HG02571 (cell line): ENCODE results near the gene SLC6A7.

Experiments used
- ATAC-seq: cut with Tn5 transposase; IDR thresholded peaks from one replicate; pipeline ENCODE4 v1.9.1; 2021; ENCODE audit warnings: mild to moderate bottlenecking, moderate library complexity; ENCODE audit not compliant: unreplicated experiment

The SLC6A7 gene

DNA sequence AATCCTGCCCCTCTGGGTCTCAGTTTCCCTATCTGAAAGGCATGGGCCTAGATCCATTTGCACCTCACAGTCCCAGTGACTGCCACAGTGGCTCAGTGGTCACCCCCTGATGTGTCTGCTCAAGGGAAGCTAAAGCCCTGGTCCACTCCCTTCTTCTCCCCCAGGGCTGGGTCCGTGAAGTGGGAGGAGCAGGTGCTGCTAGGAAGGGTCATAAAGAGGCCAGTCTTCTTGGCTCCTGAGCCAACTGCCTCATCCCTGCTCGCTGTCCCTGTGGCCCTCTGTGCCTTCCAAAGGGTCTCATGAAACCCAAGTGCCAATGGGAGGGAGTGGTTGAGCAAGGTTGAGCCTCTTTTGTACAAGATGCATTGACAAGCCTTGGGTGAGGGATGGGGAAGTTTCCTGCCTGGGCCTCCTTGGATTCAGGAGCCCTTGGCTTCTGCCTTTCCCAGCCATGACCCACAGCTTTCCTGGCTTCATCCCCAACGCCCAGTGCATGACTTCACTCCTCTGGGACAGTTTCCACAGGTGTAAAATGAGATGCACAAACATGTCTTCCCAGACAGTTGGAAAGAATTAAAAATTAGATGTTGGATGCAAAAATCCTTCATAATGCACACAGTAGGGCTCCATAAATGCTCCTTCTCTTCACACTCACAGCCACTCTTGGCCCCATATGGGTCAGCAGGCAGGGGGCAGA, 1.6 kb upstream of the SLC6A7 start:
- no peak for ATAC-seq

GRCh38 chr5:150189326-150189725, 536 bp upstream of the SLC6A7 start:
- no peak for ATAC-seq

DNA sequence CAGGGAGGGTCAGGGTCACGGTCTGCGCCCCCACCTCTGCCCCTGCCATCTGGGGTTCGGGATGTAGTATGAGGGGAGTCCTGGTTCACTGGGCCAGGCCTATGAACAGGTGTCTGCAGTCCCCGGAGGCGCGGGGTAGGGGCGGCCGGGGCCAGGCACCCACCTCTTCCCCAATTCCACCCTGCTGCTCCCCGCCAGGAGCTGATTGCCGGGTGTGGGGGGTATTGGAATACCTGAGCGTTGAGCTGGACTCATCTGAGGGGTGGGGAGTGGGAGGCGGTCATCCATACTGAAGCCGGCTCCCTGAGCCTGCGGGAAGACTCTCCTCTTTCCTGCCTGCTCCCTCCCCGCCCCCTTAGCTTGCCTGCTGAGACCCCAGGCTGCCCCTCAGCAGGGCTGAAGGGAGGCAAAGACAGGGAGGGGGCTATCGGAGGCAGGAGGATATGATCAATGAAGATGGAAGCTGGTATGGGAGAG, 679 bp downstream of the SLC6A7 start:
- no peak for ATAC-seq

GRCh38 chr5:150190987-150191386, 1.1 kb downstream of the SLC6A7 start:
- ATAC-seq = no peak

- no peak for ATAC-seq
These were observed 2.6 kb downstream of the SLC6A7 start for GRCh38 chr5:150192462-150192861.

- ATAC-seq = no peak
These were observed 6.0 kb downstream of the SLC6A7 start for GRCh38 chr5:150195736-150196485.

- ATAC-seq = no peak
These were observed 6.7 kb downstream of the SLC6A7 start for GRCh38 chr5:150196514-150196913.

DNA sequence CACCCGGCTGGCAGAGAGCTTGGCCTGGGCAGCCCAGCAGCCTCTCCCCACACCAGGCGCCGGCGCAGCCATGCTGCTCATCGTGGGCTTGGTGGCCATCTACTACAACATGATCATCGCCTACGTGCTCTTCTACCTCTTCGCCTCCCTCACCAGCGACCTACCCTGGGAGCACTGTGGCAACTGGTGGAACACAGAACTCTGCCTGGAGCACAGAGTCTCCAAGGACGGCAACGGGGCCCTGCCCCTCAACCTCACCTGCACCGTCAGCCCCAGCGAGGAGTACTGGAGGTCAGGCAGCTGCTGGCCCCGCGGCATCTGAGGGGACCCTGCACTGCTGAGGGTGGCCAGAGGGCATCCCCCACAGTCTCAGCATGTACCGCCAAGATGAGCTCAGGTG, 7.1 kb downstream of the SLC6A7 start:
- ATAC-seq = no peak

DNA sequence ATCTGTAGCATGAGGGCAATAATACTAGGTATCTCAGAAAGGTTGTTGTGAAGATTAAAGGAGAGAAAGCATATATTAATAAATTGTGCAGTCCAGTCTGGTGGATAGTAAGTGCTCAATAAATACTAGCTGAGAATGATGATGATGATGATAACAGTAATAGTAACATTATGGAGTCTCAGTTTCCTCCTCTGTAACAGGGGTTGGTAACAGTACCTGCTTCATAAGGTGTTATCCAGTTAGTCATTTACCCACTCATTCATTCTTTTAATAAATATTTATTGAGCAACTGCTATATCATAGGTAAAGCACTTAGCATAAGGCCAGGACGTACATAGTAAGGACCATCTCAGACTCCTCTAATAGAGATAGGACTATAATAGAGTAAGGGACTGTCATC, 7.6 kb downstream of the SLC6A7 start:
- no peak for ATAC-seq

DNA sequence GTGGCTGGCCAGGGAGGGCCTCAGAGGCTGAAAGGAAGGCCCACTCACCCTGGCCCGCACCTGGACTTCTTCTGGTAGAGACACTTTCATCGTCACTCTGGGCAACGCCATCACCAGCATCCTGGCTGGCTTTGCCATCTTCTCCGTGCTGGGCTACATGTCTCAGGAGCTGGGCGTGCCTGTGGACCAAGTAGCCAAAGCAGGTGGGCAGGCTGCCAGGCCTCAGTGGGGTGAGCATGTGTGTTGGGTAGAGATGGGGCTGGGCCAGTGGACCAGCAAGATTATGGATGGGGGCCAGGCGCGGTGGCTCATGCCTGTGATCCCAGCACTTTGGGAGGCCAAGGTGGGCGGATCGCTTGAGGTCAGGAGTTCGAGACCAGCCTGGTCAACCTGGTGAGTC, 12.6 kb downstream of the SLC6A7 start:
- ATAC-seq = no peak

DNA sequence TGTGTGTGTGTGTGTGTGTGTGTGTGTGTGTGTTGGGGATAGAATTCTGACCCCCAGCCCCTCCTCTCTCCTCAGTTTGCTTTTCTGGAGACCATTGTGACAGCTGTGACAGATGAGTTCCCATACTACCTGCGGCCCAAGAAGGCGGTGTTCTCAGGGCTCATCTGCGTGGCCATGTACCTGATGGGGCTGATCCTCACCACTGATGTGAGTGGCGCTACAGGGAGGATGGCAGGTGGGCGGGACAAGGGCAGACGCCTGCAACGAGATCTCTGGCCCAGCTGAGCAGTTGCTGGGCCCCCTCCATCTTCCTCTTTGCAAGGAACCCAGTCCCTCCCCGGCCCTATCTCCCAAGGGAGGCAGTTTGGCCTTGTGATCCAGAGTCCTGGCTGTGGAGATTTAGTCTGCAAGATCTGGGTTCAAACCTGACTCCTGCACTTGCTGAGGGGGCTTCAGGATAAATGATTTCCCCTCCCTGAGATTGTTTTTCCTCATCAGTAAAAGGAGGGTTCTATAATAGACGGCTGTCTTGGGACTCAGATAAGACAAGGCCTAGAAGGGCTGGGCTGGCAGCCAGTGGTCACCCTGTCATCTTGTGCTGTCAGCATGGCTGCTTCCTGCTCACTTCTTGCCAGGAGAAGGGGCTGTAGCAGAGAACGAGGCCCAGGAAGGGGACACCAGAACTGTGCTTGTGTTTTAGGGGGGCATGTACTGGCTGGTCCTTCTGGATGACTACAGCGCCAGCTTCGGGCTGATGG, 14.1 kb downstream of the SLC6A7 start:
- no peak for ATAC-seq

GRCh38 chr5:150204590-150204960, 14.7 kb downstream of the SLC6A7 start:
- ATAC-seq = no peak

- ATAC-seq = no peak
These were observed 16.4 kb downstream of the SLC6A7 start for GRCh38 chr5:150206098-150206778.

DNA sequence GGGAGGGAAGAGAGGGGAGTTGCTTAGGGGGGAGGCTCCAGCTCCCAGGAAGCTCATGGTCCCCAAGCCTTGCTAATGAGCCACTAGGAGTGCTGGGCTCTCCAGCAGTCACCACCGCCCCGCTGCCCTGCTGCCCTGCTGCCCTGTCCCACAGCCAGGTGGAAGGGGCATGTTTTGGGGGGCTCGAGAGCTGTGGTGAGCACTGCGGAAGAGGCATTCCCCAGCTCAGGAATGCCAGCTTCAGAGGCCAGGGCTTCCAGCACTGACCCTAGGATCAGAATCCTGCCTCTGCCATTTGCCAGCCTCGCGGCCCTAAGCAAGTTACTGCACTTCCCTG, 16.9 kb downstream of the SLC6A7 start:
- ATAC-seq = no peak

DNA sequence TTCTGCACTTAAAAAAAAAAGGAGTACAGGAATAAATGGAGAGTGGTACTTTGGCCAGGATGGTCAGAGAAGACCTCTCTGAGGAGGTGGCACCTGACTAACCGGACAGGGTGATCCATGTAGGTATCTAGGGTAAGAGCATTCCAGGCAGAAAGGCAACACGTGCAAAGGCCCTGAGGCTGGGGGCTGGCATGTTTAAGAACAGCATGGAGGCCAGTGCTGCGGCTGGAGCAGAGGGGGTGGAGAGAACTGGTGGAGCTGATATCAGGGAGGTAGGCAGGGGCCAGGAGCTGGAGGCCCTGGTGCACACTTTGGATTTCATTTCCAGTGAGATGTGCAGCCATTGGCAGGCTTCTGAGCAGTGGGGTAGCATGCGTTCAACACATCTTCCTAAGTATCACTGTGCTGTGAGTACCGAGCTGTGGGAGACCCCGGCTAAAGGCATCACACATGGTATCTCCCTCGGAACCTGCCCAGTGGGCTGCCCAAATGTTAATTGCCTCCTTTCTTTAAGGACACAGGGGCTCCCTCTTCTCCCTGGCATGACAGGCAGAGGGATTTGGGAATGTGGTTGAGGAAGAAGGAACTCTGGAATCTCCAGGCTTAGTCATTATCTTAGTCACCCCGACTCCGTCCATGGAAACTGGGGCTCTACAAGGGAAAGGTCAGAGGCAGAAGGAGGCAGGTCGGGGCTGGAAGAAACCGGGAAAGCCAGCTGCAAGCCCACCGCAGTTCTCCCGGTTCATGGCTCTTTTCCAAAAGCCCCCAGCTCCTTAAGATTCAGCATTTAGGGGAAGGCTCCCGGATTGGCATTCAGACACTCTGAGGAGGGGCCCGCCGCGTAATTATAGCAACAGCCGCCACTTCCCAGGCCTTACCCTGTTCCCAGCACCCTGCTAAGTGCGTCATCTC, 18.6 kb downstream of the SLC6A7 start:
- no peak for ATAC-seq

DNA sequence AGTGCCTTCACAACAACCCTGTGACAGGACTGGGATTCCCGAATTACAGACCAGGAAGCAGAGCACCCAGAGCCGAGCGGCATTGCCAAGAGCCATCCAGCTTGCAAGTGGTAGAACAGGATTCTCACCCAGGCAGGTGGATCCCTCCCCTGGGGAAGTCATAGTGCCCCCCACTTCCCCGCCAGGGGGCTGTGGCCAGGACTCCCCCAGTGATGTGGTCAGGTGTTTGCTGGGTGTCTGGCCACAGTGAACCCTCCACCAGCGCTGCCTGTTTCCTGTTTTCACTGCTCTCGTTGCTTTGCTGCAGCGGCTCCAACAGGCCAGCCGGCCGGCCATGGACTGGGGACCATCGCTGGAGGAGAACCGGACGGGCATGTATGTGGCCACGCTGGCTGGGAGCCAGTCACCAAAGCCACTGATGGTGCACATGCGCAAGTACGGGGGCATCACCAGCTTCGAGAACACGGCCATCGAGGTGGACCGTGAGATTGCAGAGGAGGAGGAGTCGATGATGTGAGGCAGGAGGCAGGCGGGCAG, 19.3 kb downstream of the SLC6A7 start:
- no peak for ATAC-seq

GRCh38 chr5:150210644-150211043, 20.8 kb downstream of the SLC6A7 start:
- no peak for ATAC-seq

DNA sequence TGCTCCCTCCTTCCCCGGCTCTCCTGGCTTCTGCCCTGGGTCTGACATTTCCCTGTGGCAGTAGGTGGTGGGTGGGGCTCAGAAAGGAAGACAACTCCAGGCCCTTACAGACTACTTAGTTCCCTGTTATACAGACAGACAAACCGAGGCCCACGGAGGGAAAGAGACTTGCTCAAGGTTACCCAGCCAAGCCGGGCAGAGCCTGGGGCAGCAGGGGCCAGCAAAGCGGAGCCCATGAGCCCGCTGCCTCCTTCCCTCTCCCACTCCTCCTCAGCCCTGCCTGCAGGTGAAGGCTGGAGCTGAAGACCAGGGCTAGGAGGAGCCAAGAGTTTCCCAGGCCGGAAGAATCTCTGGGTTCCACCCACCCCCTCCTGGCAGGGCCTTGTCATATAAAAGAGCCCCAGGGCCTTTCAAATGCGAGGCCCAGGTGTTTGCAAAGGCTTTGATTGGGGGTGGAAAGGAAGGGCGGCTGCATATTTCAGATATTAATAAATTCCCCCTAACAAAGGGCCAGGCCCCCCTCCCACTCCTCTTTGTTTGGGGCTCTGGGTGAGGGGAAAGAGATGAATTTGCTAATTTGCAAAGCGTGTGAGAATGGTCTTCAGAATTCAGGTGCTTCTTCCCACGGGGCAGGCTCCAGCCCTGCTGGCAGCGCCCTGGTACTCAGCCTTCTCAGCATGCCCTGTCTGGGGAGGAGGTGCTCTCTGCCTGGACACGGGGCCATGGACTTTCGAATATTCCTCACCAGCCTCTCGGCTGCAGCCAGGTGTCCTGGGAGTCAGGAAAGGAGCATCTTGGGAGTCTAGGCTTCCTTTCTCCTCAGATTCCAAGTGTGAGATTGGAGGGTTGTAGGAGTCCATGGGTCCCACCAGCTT, 21.5 kb downstream of the SLC6A7 start:
- ATAC-seq = no peak

GRCh38 chr5:150213530-150213929, 23.7 kb downstream of the SLC6A7 start:
- ATAC-seq = no peak
